Measurements from ENCODE around the gene TMEM45A.

DNA sequence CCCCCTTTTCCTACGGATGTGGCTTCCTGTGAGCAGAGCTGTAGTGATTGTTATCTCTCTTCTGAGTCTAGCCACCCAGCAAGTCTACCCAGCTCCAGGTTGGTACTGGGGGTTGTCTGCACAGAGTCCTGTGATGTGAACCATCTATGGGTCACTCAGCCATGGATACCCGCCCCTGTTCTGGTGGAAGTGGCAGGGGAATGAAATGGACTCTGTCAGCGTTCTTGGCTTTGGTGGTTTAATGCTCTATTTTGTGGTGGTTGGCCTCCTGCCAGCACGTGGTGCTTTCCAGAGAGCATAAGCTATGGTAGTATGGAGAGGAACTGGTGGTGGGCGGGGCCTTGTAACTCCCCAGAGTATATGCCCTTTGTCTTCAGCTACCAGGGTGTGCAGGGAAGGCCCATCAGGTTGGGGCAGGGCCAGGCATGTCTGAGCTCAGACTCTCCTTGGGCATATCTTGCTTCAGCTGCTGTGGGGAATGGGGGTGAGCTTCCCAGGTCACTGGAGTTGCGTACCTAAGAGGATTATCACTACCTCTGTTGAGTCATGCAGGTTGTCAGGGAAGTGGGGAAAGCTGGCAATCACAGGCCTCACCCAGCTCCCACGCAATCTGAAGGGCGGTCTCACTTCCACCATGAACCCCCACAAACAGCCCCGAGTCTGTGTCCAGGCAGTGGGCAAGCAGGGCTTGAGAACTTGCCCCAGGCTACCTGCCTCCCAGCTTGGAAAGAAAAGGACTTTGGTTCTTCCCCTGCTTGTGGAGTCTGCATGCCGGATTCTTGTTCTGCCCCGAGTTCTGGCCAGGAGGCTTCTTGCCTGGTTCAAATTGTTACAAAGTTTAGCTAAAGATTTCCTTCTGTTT is 108.0 kb downstream of the TMEM45A start:
- TF ChIP-seq POLR2A (IDR thresholded peaks at IDR 0.05), result no peak
- TF ChIP-seq, protein P1, sequence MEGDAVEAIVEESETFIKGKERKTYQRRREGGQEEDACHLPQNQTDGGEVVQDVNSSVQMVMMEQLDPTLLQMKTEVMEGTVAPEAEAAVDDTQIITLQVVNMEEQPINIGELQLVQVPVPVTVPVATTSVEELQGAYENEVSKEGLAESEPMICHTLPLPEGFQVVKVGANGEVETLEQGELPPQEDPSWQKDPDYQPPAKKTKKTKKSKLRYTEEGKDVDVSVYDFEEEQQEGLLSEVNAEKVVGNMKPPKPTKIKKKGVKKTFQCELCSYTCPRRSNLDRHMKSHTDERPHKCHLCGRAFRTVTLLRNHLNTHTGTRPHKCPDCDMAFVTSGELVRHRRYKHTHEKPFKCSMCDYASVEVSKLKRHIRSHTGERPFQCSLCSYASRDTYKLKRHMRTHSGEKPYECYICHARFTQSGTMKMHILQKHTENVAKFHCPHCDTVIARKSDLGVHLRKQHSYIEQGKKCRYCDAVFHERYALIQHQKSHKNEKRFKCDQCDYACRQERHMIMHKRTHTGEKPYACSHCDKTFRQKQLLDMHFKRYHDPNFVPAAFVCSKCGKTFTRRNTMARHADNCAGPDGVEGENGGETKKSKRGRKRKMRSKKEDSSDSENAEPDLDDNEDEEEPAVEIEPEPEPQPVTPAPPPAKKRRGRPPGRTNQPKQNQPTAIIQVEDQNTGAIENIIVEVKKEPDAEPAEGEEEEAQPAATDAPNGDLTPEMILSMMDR (IDR thresholded peaks at IDR 0.05), result no peak
- TF ChIP-seq EP300 (IDR thresholded peaks at IDR 0.05), result no peak

Measured in tibial nerve (tissue), 4 donors.